ENCODE results near the gene HERC5. TPM values are rescaled to one million over a fixed set of nuclear protein-coding genes. Genes with fewer than 3 reads are reported as not detected.

The HERC5 gene
- total RNA-seq, 3 donors from 2014 or later (not counting 1 experiment from before 2014, with no cell fraction given) = 11.0 to 19.4 (median 17.9) TPM

- 70% methylated on average over 3 of the region's 3 CpGs for WGBS (ENCODE audit: insufficient coverage)
- H3K27me3 Mint-ChIP-seq (ENCODE audit: low read depth in 2 of 2) = peaks cover 0 to 4% of the 10 kb centered on the region in 2 donors
- H3K4me1 Mint-ChIP-seq = peaks cover 16 to 19% of the 10 kb centered on the region in 2 donors
- intact Hi-C loops (cut with micrococcal nuclease) = loop anchor here (10.0 kb wide), 1 partner anchor 143 kb away; the partner anchor contains the start of gene HERC6
- Histone ChIP-seq H3K27me3 (ENCODE audit: control insufficient read depth, insufficient read depth, low read length) (no peaks in the 10 kb centered on the region), H3K4me1 (ENCODE audit: control insufficient read depth, insufficient read depth, low read length) (peaks cover 3% of the 10 kb centered on the region), H3K4me3 (ENCODE audit: low read length) (no peak overlapping the region), H3K36me3 (ENCODE audit: control insufficient read depth, insufficient read depth, low read length) (peaks cover 5% of the 10 kb centered on the region), H3K9me3 (ENCODE audit: control insufficient read depth, insufficient read depth, low read length) (no peaks in the 10 kb centered on the region), H3K27ac (ENCODE audit: low read length) (no peak overlapping the region)
- TF ChIP-seq, protein P1, sequence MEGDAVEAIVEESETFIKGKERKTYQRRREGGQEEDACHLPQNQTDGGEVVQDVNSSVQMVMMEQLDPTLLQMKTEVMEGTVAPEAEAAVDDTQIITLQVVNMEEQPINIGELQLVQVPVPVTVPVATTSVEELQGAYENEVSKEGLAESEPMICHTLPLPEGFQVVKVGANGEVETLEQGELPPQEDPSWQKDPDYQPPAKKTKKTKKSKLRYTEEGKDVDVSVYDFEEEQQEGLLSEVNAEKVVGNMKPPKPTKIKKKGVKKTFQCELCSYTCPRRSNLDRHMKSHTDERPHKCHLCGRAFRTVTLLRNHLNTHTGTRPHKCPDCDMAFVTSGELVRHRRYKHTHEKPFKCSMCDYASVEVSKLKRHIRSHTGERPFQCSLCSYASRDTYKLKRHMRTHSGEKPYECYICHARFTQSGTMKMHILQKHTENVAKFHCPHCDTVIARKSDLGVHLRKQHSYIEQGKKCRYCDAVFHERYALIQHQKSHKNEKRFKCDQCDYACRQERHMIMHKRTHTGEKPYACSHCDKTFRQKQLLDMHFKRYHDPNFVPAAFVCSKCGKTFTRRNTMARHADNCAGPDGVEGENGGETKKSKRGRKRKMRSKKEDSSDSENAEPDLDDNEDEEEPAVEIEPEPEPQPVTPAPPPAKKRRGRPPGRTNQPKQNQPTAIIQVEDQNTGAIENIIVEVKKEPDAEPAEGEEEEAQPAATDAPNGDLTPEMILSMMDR (IDR thresholded peaks at IDR 0.05) = no peak
- no peak overlapping the region for H3K27ac Mint-ChIP-seq
- ATAC-seq (no peak), DNase-seq (no peak)
- no peaks in the 10 kb centered on the region for H3K9me3 Mint-ChIP-seq
- no peaks in the 10 kb centered on the region for H3K36me3 Mint-ChIP-seq
- no peak overlapping the region for H3K4me3 Mint-ChIP-seq
These were observed 60.9 kb downstream of the HERC5 start for GRCh38 chr4:88517825-88518224.

- Histone ChIP-seq H3K27me3 (ENCODE audit: control insufficient read depth, insufficient read depth, low read length) (no peaks in the 10 kb centered on the region), H3K27ac (ENCODE audit: low read length) (no peak overlapping the region), H3K9me3 (ENCODE audit: control insufficient read depth, insufficient read depth, low read length) (no peaks in the 10 kb centered on the region), H3K4me3 (ENCODE audit: low read length) (no peak overlapping the region), H3K36me3 (ENCODE audit: control insufficient read depth, insufficient read depth, low read length) (peaks cover 5% of the 10 kb centered on the region), H3K4me1 (ENCODE audit: control insufficient read depth, insufficient read depth, low read length) (peaks cover 9% of the 10 kb centered on the region)
- H3K27me3 Mint-ChIP-seq (ENCODE audit: low read depth in 2 of 2) = no peaks in the 10 kb centered on the region
- no peak overlapping the region for H3K4me3 Mint-ChIP-seq
- DNase-seq = no peak
- peaks cover 21 to 23% of the 10 kb centered on the region in 2 donors for H3K4me1 Mint-ChIP-seq
- no peaks in the 10 kb centered on the region for H3K36me3 Mint-ChIP-seq
- intact Hi-C loops (cut with micrococcal nuclease) = loop anchor here (10.0 kb wide), 1 partner anchor 144 kb away; the partner anchor contains the start of gene HERC6
- H3K27ac Mint-ChIP-seq = no peak overlapping the region
- 94% methylated on average over 6 of the region's 6 CpGs for WGBS (ENCODE audit: insufficient coverage)
- H3K9me3 Mint-ChIP-seq = no peaks in the 10 kb centered on the region
- no peak for ATAC-seq
- TF ChIP-seq, protein P1 (IDR thresholded peaks at IDR 0.05) = no peak
These were observed 62.0 kb downstream of the HERC5 start for GRCh38 chr4:88518911-88519310.

GRCh38 chr4:88522702-88523324 lies 65.9 kb downstream of the HERC5 start:
- Mint-ChIP-seq H3K36me3 (no peaks in the 10 kb centered on the region), H3K4me3 (peak overlapping the region; percentile 100), H3K27me3 (ENCODE audit: low read depth in 2 of 2) (no peaks in the 10 kb centered on the region), H3K27ac (peak overlapping the region; percentile 87 to 90), H3K4me1 (peaks cover 26 to 28% of the 10 kb centered on the region in 2 donors), H3K9me3 (no peaks in the 10 kb centered on the region)
- H3K27ac ChIP-seq (ENCODE audit: low read length) = peak overlapping the region; percentile 54
- WGBS (ENCODE audit: insufficient coverage) = 2% methylated on average over 28 of the region's 28 CpGs
- DNase-seq = peak in 1 of 2 donors; percentile 47
- peak overlapping the region; percentile 84 for H3K4me3 ChIP-seq (ENCODE audit: low read length)
- ATAC-seq = peak; percentile 27 to 43 (median 34)
- intact Hi-C loops (cut with micrococcal nuclease) = no loop called here
- H3K27me3 ChIP-seq (ENCODE audit: control insufficient read depth, insufficient read depth, low read length) = no peaks in the 10 kb centered on the region
- no peaks in the 10 kb centered on the region for H3K9me3 ChIP-seq (ENCODE audit: control insufficient read depth, insufficient read depth, low read length)
- TF ChIP-seq, protein P1 (IDR thresholded peaks at IDR 0.05) = no peak
- peaks cover 17% of the 10 kb centered on the region for H3K4me1 ChIP-seq (ENCODE audit: control insufficient read depth, insufficient read depth, low read length)
- peaks cover 5% of the 10 kb centered on the region for H3K36me3 ChIP-seq (ENCODE audit: control insufficient read depth, insufficient read depth, low read length)
